Common myeloid progenitor, CD34-positive (primary cell): ENCODE data around the gene PPFIA1.
"Not testable (repeated sequence)": the region's sequence is repeated elsewhere in the genome, so short reads cannot be mapped to it uniquely, and the experiment has no call there.

ENCODE experiments used
- CTCF ChIA-PET: fragments of 350-600 bp; sonication (Branson Sonifier 250); formaldehyde crosslinking; loops from one replicate; lab custom pipeline; 2021; ENCODE audit warnings: antibody characterized with exemption; lab: Charles Lee
- POLR2A ChIA-PET: fragments of 350-600 bp; sonication (Branson Sonifier 250); formaldehyde crosslinking; loops from one replicate; lab custom pipeline; 2021; ENCODE audit warnings: antibody characterized with exemption; lab: Charles Lee
- DNase-seq, 3 donors: peaks; one replicate each; pipeline versions ENCODE4 v3.0.0 to v3.0.0-alpha.2; 2013
- H3K27ac ChIP-seq, 2 experiments: 1 replicate in 1 of 2; 2 replicates in 1 of 2; pipeline ENCODE4 v1.7.0; 2013; ENCODE audit warnings: inconsistent platforms in 2 of 2, low read length in 2 of 2, mild to moderate bottlenecking in 2 of 2, low read depth in 1 of 2, moderate library complexity in 1 of 2; ENCODE audit not compliant: severe bottlenecking in 2 of 2, insufficient read depth in 1 of 2, poor library complexity in 1 of 2
- H3K27me3 ChIP-seq, 5 experiments: replicated peaks in 2 of 5; 1 replicate in 3 of 5; 2 replicates in 2 of 5; pipeline versions ENCODE4 v1.6.1 to v1.7.0; 2013; ENCODE audit warnings: low read length in 4 of 5, mild to moderate bottlenecking in 2 of 5, moderate library complexity in 2 of 5, inconsistent platforms in 1 of 5; ENCODE audit not compliant: insufficient read depth in 5 of 5, control insufficient read depth in 4 of 5
- H3K36me3 ChIP-seq, 4 experiments: 1 replicate in 2 of 4; 2 replicates in 2 of 4; pipeline versions ENCODE4 v1.6.1 to v1.7.0; 2013; ENCODE audit warnings: low read length in 3 of 4, control low read depth in 1 of 4, mild to moderate bottlenecking in 1 of 4; ENCODE audit not compliant: control insufficient read depth in 4 of 4, insufficient read depth in 4 of 4
- H3K4me1 ChIP-seq, 4 experiments: 1 replicate in 3 of 4; 2 replicates in 1 of 4; pipeline versions ENCODE4 v1.6.1 to v1.7.1; 2013; ENCODE audit warnings: low read length in 3 of 4, mild to moderate bottlenecking in 3 of 4, control low read depth in 1 of 4, inconsistent platforms in 1 of 4, moderate library complexity in 1 of 4; ENCODE audit not compliant: control insufficient read depth in 4 of 4, insufficient read depth in 4 of 4; ENCODE audit errors: control extremely low read depth in 1 of 4
- H3K4me3 ChIP-seq, 7 experiments: 1 replicate in 4 of 7; 2 replicates in 3 of 7; pipeline versions ENCODE4 v1.5.1 to v1.7.0; 2013; ENCODE audit warnings: mild to moderate bottlenecking in 7 of 7, low read length in 6 of 7, moderate library complexity in 6 of 7, inconsistent platforms in 2 of 7, low read depth in 2 of 7, control low read depth in 1 of 7; ENCODE audit not compliant: insufficient read depth in 4 of 7, control insufficient read depth in 1 of 7; ENCODE audit errors: extremely low read depth in 1 of 7
- H3K9me3 ChIP-seq, 5 experiments: 1 replicate in 4 of 5; 2 replicates in 1 of 5; pipeline versions ENCODE4 v1.6.1 to v1.7.1; 2013; ENCODE audit warnings: low read length in 4 of 5, mild to moderate bottlenecking in 2 of 5, inconsistent platforms in 1 of 5, low read depth in 1 of 5, moderate library complexity in 1 of 5; ENCODE audit not compliant: control insufficient read depth in 4 of 5, insufficient read depth in 2 of 5; ENCODE audit errors: control extremely low read depth in 1 of 5
- WGBS: methylation state at CpG from one replicate; pipeline ENCODE4 v1.1.5; 2013; ENCODE audit not compliant: insufficient coverage; 5-methylcytosine and 5-hydroxymethylcytosine counted together

The PPFIA1 gene

GRCh38 chr11:70292166-70292565, 21.7 kb downstream of the PPFIA1 start:
- H3K36me3 ChIP-seq = peaks cover 2 to 30% (median 20%) of the 10 kb centered on the region in 4 experiments
- no peaks in the 10 kb centered on the region for H3K4me1 ChIP-seq
- ChIA-PET POLR2A (no interaction called here), CTCF (interaction anchor here (1.3 kb wide), 1 partner anchor 9 kb away, joined by 3 read pairs; no protein-coding TSS in a partner anchor)
- H3K27ac ChIP-seq = no peak overlapping the region
- H3K4me3 ChIP-seq = no peak overlapping the region
- WGBS = 98% methylated on average over 6 of the region's 8 CpGs
- no peaks in the 10 kb centered on the region for H3K9me3 ChIP-seq
- no peak for DNase-seq
- H3K27me3 ChIP-seq = no peaks in the 10 kb centered on the region

- H3K36me3 ChIP-seq = peaks cover 2 to 29% (median 19%) of the 10 kb centered on the region in 4 experiments
- ChIA-PET CTCF (no interaction called here), POLR2A (no interaction called here)
Observed at GRCh38 chr11:70292863-70293262, 22.4 kb downstream of the PPFIA1 start.

GRCh38 chr11:70295166-70295565, 24.7 kb downstream of the PPFIA1 start:
- H3K27me3 ChIP-seq, CTCF ChIA-PET, H3K27ac ChIP-seq, H3K4me3 ChIP-seq, POLR2A ChIA-PET, H3K4me1 ChIP-seq, DNase-seq, H3K9me3 ChIP-seq: not testable (repeated sequence)
- H3K36me3 ChIP-seq = peaks cover 4 to 33% (median 18%) of the 10 kb centered on the region in 4 experiments
- no CpG with 5 or more reads among the region's 29 CpGs for WGBS

More at GRCh38 chr11:70292863-70293262, 22.4 kb downstream of the PPFIA1 start:
- Histone ChIP-seq H3K4me1 (no peaks in the 10 kb centered on the region), H3K27me3 (no peaks in the 10 kb centered on the region), H3K27ac (no peak overlapping the region), H3K9me3 (no peaks in the 10 kb centered on the region), H3K4me3 (no peak overlapping the region)
- no peak for DNase-seq
- 91% methylated on average over 5 of the region's 6 CpGs for WGBS

- no peak overlapping the region for H3K4me3 ChIP-seq
- no peaks in the 10 kb centered on the region for H3K4me1 ChIP-seq
- WGBS = 93% methylated on average over 2 of the region's 7 CpGs
- no peak overlapping the region for H3K27ac ChIP-seq
- no peaks in the 10 kb centered on the region for H3K9me3 ChIP-seq
- ChIA-PET POLR2A (no interaction called here), CTCF (interaction anchor here (0.6 kb wide), 1 partner anchor 105 kb away, joined by 3 read pairs; no protein-coding TSS in a partner anchor)
- DNase-seq = no peak
- no peaks in the 10 kb centered on the region for H3K27me3 ChIP-seq
- peaks cover 2 to 33% (median 19%) of the 10 kb centered on the region in 4 experiments for H3K36me3 ChIP-seq
Observed at GRCh38 chr11:70296681-70297080, 26.2 kb downstream of the PPFIA1 start.

GRCh38 chr11:70297341-70297740, 26.9 kb downstream of the PPFIA1 start:
- Histone ChIP-seq H3K4me3 (no peak overlapping the region), H3K4me1 (no peaks in the 10 kb centered on the region), H3K27ac (no peak overlapping the region), H3K27me3 (no peaks in the 10 kb centered on the region), H3K9me3 (no peaks in the 10 kb centered on the region), H3K36me3 (peaks cover 2 to 31% (median 17%) of the 10 kb centered on the region in 4 experiments)
- POLR2A ChIA-PET = no interaction called here
- CTCF ChIA-PET = no interaction called here
- no peak for DNase-seq

- 97% methylated on average over 4 of the region's 5 CpGs for WGBS
- no peak for DNase-seq
- Histone ChIP-seq H3K9me3 (no peaks in the 10 kb centered on the region), H3K36me3 (peaks cover 3 to 21% (median 12%) of the 10 kb centered on the region in 4 experiments), H3K4me3 (no peak overlapping the region), H3K27me3 (no peaks in the 10 kb centered on the region), H3K4me1 (peaks cover 0 to 7% (median 3%) of the 10 kb centered on the region in 4 experiments), H3K27ac (no peak overlapping the region)
- CTCF ChIA-PET = no interaction called here
- POLR2A ChIA-PET = no interaction called here
Observed at GRCh38 chr11:70298243-70298915, 27.9 kb downstream of the PPFIA1 start.

GRCh38 chr11:70299636-70300035, 29.1 kb downstream of the PPFIA1 start:
- POLR2A ChIA-PET = no interaction called here
- H3K27ac ChIP-seq = no peak overlapping the region
- WGBS = 98% methylated on average over 11 of the region's 11 CpGs
- peaks cover 0 to 8% (median 4%) of the 10 kb centered on the region in 4 experiments for H3K4me1 ChIP-seq
- H3K27me3 ChIP-seq = no peaks in the 10 kb centered on the region
- H3K9me3 ChIP-seq = no peaks in the 10 kb centered on the region
- peaks cover 3 to 16% (median 8%) of the 10 kb centered on the region in 4 experiments for H3K36me3 ChIP-seq
- no peak for DNase-seq
- CTCF ChIA-PET = no interaction called here
- H3K4me3 ChIP-seq = no peak overlapping the region
